ENCODE measurements around the gene COL4A2. TPM values are rescaled to one million over a fixed set of nuclear protein-coding genes. Genes with fewer than 3 reads are reported as not detected.

COL4A2 gene
- total RNA-seq, 4 donors from 2014 or later: 43.0 to 72.7 (median 53.5) TPM

DNA sequence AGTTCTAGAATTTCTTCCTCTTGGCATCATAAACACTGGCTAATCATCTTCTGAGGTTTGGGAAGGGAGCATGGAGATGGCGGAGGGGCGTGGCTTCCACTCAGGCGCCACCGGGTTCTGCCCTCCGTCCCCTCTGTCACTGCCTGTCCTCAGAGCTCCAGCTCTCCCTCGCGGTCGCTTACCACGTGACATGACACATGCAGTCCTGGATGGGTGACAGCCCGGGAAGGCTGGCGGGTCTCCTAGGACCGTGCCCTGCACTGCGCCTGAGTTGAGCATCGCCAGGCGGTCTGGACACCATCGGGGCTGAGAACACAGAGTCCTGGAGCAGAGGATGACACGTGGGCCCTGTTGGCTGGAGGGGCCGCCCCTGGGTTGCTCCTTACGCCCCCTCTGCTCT lies 131.1 kb downstream of the COL4A2 start:
- TF ChIP-seq EP300 (IDR thresholded peaks at IDR 0.05) (no peak), POLR2A (IDR thresholded peaks at IDR 0.05) (no peak), POLR2AphosphoS5 (IDR thresholded peaks at IDR 0.05) (no peak)
- TF ChIP-seq, protein P1, sequence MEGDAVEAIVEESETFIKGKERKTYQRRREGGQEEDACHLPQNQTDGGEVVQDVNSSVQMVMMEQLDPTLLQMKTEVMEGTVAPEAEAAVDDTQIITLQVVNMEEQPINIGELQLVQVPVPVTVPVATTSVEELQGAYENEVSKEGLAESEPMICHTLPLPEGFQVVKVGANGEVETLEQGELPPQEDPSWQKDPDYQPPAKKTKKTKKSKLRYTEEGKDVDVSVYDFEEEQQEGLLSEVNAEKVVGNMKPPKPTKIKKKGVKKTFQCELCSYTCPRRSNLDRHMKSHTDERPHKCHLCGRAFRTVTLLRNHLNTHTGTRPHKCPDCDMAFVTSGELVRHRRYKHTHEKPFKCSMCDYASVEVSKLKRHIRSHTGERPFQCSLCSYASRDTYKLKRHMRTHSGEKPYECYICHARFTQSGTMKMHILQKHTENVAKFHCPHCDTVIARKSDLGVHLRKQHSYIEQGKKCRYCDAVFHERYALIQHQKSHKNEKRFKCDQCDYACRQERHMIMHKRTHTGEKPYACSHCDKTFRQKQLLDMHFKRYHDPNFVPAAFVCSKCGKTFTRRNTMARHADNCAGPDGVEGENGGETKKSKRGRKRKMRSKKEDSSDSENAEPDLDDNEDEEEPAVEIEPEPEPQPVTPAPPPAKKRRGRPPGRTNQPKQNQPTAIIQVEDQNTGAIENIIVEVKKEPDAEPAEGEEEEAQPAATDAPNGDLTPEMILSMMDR (IDR thresholded peaks at IDR 0.05): no peak
- Histone ChIP-seq H3K27ac (no peak overlapping the region), H3K4me1 (no peaks in the 10 kb centered on the region), H3K9me3 (no peaks in the 10 kb centered on the region), H3K36me3 (peaks cover 20% of the 10 kb centered on the region), H3K27me3 (no peaks in the 10 kb centered on the region), H3K4me3 (no peak overlapping the region)
- 80% methylated on average over 19 of the region's 19 CpGs for WGBS
- no peak for DNase-seq (ENCODE audit: low spot score in 2 of 2)

DNA sequence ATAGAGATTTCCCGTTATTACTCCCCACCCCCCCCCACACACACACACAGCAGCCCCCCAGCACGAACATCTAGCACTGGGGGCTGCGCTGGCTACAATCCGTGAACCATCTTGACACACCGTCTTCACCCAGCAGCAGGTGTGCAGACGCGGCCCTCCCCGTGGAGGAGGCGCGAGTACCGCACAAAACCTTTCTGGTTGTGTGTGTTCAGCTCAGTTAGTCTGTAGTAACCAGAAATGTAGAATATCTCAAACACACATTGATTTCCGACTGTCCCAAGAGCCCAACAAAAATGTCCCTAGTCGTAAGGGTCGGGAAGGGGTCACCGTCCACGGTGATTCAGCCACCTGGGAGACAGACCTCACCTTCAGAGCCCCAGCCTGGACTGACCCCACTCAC lies 131.7 kb downstream of the COL4A2 start:
- TF ChIP-seq POLR2AphosphoS5 (IDR thresholded peaks at IDR 0.05): no peak
- TF ChIP-seq EP300 (IDR thresholded peaks at IDR 0.05): no peak
- no peak for TF ChIP-seq POLR2A (IDR thresholded peaks at IDR 0.05)
- TF ChIP-seq, protein P1 (IDR thresholded peaks at IDR 0.05): no peak
- Histone ChIP-seq H3K36me3 (peaks cover 20% of the 10 kb centered on the region), H3K27me3 (no peaks in the 10 kb centered on the region), H3K27ac (no peak overlapping the region), H3K4me3 (no peak overlapping the region), H3K9me3 (no peaks in the 10 kb centered on the region), H3K4me1 (no peaks in the 10 kb centered on the region)
- WGBS: 95% methylated on average over 15 of the region's 16 CpGs
- DNase-seq (ENCODE audit: low spot score in 2 of 2): no peak

DNA sequence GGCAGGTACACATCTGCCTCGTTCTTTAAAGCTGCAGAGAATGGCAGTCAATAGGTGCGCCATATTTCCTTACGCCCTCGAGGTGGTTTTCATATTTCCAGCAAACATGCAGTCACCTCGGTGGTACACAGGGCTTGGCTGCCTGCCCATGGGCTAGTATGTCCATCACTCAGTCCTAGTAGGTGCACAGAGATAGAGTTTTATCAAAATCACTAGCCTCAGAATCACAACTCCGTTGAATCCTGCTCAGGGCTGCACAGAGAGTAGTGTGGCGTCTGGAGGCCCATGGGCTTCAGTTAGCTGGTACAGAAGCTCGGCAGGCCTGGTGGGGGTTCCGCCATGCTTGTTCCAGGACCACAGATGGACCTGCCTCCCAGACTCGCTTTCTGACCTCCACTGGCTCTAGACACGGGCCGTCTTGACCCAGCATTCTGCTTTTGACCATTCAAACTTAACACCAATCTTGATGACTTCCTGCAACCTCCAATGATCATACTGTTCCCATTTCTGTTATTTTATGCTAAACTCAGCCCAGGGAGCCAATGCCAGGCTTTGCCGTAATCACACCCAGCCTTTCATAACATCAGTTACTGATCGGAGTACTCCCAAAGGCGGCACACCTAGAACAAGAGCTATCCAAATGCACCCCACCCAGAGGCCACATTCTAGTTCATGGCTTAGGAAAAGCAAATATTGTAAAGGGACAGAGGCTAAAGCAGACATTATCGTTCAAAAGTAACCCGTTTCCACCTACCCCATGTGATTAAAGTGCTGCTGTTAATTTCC lies 134.1 kb downstream of the COL4A2 start:
- H3K36me3 ChIP-seq: peaks cover 23% of the 10 kb centered on the region
- TF ChIP-seq EP300 (IDR thresholded peaks at IDR 0.05) (no peak), POLR2AphosphoS5 (IDR thresholded peaks at IDR 0.05) (no peak)
- TF ChIP-seq, protein P1 (IDR thresholded peaks at IDR 0.05): no peak
- WGBS: 90% methylated on average over 17 of the region's 17 CpGs
- H3K27me3 ChIP-seq: no peaks in the 10 kb centered on the region
- no peak overlapping the region for H3K27ac ChIP-seq
- no peak for DNase-seq (ENCODE audit: low spot score in 2 of 2)
- no peaks in the 10 kb centered on the region for H3K9me3 ChIP-seq
- H3K4me3 ChIP-seq: no peak overlapping the region
- H3K4me1 ChIP-seq: no peaks in the 10 kb centered on the region

DNA sequence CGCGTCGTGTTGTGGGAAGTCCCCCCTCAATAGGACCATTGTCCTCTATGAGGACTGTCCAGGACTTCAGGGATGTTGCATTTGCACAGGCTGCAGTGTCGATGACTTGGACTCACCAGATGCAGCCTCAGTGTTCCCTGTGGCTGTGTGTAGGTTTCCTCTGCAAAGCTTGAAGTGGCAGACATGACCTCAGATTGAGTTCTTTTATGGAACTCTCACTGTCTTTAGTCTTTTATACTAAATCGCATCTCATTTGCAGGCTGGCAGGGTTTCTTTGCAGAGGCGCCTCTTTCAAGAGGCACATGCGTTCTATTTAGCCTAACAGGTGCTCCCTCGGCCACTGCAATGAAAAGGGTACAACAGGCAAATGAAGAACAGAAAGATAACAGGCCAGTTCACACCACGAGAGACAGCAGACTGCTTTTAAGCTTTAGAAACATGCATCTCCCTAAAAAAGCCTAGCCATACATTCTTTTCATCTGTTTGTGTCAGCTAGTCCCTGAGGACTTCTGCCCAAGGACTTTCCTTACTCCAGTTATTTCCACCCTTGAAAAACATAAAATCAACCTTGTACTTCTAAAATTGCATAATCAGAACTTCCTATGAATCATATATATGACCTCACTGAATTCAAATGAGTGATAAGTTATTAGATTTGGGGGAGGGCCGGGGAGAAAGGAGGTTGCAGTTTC lies 136.0 kb downstream of the COL4A2 start:
- no peak overlapping the region for H3K4me3 ChIP-seq
- DNase-seq (ENCODE audit: low spot score in 2 of 2): no peak
- TF ChIP-seq POLR2AphosphoS5 (IDR thresholded peaks at IDR 0.05) (no peak), POLR2A (IDR thresholded peaks at IDR 0.05) (no peak), EP300 (IDR thresholded peaks at IDR 0.05) (no peak)
- TF ChIP-seq, protein P1 (IDR thresholded peaks at IDR 0.05): no peak
- H3K9me3 ChIP-seq: no peaks in the 10 kb centered on the region
- H3K36me3 ChIP-seq: peaks cover 18% of the 10 kb centered on the region
- no peak overlapping the region for H3K27ac ChIP-seq
- no peaks in the 10 kb centered on the region for H3K4me1 ChIP-seq
- no peaks in the 10 kb centered on the region for H3K27me3 ChIP-seq
- 74% methylated on average over 10 of the region's 10 CpGs for WGBS

DNA sequence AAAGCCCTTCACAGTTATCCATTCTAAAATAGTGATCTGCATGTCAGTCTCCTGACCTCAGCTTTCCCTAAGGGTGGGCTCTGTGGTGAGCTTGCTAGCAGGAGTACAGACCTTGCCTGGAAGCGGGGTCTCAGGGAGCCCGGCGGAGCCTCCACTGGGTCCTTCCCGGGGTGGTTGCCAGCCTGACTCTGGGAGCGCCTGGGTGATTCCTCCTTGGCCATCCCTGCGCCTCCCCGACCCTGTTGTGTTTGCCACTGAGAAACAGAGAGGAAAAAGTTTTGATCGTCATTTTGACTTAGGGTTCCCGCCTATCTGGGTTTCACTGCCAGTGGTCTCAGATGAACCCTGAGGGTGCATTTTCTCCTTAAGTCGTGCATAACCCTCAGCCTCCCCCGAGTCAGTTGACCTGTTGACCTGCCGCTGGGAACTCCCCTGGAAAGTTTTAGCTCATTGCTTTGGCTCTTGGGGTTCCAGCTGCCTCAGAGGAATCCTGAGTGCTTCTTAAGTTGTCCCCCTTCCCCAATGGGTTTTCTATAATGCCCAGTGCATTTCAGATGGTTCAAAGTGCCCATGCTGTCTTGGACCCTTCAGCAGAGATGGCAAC lies 136.6 kb downstream of the COL4A2 start:
- 81% methylated on average over 12 of the region's 12 CpGs for WGBS
- H3K36me3 ChIP-seq: peaks cover 11% of the 10 kb centered on the region

More for the DNA sequence above, 136.6 kb downstream of the COL4A2 start:
- no peaks in the 10 kb centered on the region for H3K9me3 ChIP-seq
- no peaks in the 10 kb centered on the region for H3K27me3 ChIP-seq
- TF ChIP-seq, protein P1 (IDR thresholded peaks at IDR 0.05): no peak
- TF ChIP-seq POLR2A (IDR thresholded peaks at IDR 0.05) (no peak), EP300 (IDR thresholded peaks at IDR 0.05) (no peak), POLR2AphosphoS5 (IDR thresholded peaks at IDR 0.05) (no peak)
- H3K4me1 ChIP-seq: no peaks in the 10 kb centered on the region
- H3K4me3 ChIP-seq: no peak overlapping the region
- no peak overlapping the region for H3K27ac ChIP-seq
- no peak for DNase-seq (ENCODE audit: low spot score in 2 of 2)

All from suprapubic skin (tissue), 4 donors.